Mucosa of stomach (tissue), 1 donor: ENCODE measurements around the gene G3BP1.
A peak's percentile ranks its signal among the peaks of the same experiment; 100 is the strongest.
"Not testable (repeated sequence)": the region's sequence is repeated elsewhere in the genome, so short reads cannot be mapped to it uniquely, and the experiment has no call there.

Experiments used
- H3K27me3 ChIP-seq: one replicate; pipeline ENCODE4 v1.7.0; 2013; ENCODE audit warnings: mild to moderate bottlenecking, low read length; ENCODE audit not compliant: control insufficient read depth, insufficient read depth
- H3K36me3 ChIP-seq: one replicate; pipeline ENCODE4 v1.7.0; 2013; ENCODE audit warnings: low read length; ENCODE audit not compliant: control insufficient read depth, insufficient read depth
- H3K4me1 ChIP-seq: one replicate; pipeline ENCODE4 v1.7.0; 2013; ENCODE audit warnings: mild to moderate bottlenecking, low read length; ENCODE audit not compliant: control insufficient read depth, insufficient read depth
- H3K4me3 ChIP-seq: one replicate; pipeline ENCODE4 v1.7.0; 2013; ENCODE audit warnings: low read length
- H3K9ac ChIP-seq: one replicate; pipeline ENCODE4 v1.7.0; 2013; ENCODE audit warnings: mild to moderate bottlenecking, low read length, moderate library complexity
- H3K9me3 ChIP-seq: one replicate; pipeline ENCODE4 v1.7.0; 2013; ENCODE audit warnings: mild to moderate bottlenecking, low read length, moderate library complexity; ENCODE audit not compliant: control insufficient read depth
- donor health status: Pancreatic carcinoma.

G3BP1 gene

DNA sequence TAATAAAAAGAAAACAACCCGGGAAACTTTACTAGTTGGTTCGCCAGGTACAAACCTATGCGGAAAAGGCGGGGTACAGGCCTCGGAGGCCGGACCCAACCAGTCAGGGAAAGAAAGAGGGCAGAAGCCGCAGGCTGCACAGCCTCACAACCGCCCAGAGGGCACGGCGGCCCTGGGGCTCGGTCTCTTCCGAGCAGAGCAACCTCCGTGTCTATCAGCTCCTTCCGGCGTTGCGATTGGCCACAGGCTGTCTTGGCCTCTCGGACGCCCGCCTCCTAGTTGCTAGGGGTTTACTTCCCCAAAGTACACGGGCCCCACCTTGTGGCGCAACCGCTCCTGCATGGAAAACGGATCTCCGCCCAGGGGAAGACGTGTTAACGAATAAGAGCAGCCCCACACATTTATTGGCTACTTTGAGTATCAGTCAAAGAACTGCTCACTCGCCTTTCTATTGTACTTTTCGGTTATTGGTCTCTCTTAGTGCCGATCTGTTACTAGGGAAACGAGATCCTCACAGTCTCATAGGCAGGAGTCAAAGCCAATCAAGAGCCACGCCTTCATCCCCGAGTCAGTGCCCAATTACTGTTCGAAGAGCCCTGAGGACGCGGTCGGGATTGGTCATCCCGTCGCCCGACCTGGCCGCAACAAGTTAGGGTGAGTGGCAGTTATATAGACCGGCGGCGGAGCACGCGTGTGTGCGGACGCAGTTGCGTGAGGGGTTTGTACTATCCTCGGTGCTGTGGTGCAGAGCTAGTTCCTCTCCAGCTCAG lies at the start of gene G3BP1:
Gene G3BP1, plus strand, starts transcription at position 696 of the 770 bp plus-strand sequence. CDS start 14,667 bp downstream, outside the sequence.
- H3K4me3 ChIP-seq = peak within 1 kb of the TSS; percentile 88
- no peaks in the 10 kb centered on the region for H3K27me3 ChIP-seq
- H3K9ac ChIP-seq = peak within 1 kb of the TSS; percentile 98
- H3K4me1 ChIP-seq = peaks cover 26% of the 10 kb centered on the region
- no peaks in the 10 kb centered on the region for H3K36me3 ChIP-seq
- no peaks in the 10 kb centered on the region for H3K9me3 ChIP-seq

DNA sequence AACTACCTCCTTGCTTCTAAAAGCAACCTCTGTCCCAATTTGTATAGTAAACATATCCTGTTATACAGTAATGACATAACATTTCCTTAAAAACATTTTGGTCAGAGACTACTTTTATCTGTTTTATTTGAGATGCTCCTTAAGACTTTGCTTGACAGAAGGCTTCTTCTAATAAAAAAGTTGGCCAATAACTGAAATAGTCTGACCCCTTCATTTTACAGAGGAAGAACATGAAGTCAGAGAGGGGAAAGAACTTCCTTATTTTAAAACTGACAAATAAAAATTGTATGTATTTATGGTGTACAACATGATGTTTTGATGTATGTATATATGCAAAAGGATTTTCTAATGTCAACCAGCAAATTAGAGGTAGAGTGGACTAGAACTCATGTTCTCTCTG lies 49.2 kb upstream of the G3BP1 start:
- Histone ChIP-seq H3K4me1 (no peaks in the 10 kb centered on the region), H3K9me3 (no peaks in the 10 kb centered on the region), H3K4me3 (no peak overlapping the region), H3K9ac (no peak overlapping the region), H3K36me3 (no peaks in the 10 kb centered on the region), H3K27me3 (no peaks in the 10 kb centered on the region)

DNA sequence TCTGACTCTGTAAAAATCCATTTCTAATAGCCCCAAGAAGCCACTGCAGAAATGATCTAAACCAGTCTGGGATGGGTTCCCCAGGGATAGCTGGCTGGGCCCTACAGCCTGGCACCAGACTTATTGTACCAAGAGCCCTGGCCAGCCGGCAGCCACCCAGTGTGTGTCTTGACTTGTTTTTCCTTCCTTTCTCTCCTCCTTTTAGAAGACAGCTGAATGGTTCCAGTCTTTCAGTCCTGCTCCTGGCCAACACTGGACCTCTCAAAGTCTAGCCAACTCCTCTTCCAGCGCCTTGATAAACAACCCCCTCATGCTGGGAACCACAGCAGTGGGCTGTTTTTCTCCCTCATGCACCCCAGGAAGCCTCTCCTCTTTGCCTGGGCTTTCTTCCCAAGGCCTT lies 47.4 kb upstream of the G3BP1 start:
- H3K9me3 ChIP-seq = no peaks in the 10 kb centered on the region

DNA sequence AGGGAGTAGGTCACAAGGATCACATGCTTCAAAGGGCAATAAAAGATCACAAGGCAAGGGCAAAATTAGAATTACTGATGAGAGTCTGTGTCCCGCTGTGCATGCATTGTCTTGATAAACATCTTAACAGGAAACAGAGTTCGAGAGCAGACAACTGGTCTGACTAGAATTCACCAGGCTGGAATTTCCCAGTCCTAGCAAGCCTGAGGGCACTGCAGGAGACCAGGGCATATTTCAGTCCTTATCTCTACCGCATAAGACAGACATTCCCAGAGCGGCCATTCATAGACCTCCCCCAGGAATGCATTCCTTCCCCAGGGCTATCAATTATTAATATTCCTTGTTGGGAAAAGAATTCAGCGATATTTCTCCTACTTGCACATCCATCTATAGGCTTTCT lies 42.2 kb upstream of the G3BP1 start:
- H3K36me3 ChIP-seq, H3K27me3 ChIP-seq, H3K9ac ChIP-seq, H3K4me1 ChIP-seq, H3K9me3 ChIP-seq, H3K4me3 ChIP-seq: not testable (repeated sequence)

More for the DNA sequence above, 47.4 kb upstream of the G3BP1 start:
- H3K27me3 ChIP-seq = no peaks in the 10 kb centered on the region
- H3K36me3 ChIP-seq = no peaks in the 10 kb centered on the region
- no peaks in the 10 kb centered on the region for H3K4me1 ChIP-seq
- no peak overlapping the region for H3K9ac ChIP-seq
- H3K4me3 ChIP-seq = no peak overlapping the region

DNA sequence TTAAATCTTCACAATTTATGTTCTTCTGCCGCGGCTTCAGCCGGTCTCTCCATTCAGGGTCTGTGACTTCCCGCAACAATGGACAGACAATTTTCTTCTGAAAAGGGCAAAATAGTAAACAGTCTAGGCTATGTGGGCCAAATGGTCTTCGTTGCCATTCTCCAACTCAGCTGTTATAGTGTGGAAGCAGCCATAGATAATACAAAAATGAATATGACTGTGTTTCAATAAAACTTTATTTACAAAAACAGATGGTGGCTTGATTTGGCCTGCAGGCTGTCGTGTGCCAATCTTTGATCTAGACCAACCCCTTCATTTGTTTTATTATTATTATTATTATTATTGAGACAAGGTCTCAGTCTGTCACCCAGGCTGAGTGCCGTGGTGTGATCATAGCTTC lies 41.4 kb upstream of the G3BP1 start:
- H3K9me3 ChIP-seq = no peaks in the 10 kb centered on the region
- H3K9ac ChIP-seq = no peak overlapping the region

DNA sequence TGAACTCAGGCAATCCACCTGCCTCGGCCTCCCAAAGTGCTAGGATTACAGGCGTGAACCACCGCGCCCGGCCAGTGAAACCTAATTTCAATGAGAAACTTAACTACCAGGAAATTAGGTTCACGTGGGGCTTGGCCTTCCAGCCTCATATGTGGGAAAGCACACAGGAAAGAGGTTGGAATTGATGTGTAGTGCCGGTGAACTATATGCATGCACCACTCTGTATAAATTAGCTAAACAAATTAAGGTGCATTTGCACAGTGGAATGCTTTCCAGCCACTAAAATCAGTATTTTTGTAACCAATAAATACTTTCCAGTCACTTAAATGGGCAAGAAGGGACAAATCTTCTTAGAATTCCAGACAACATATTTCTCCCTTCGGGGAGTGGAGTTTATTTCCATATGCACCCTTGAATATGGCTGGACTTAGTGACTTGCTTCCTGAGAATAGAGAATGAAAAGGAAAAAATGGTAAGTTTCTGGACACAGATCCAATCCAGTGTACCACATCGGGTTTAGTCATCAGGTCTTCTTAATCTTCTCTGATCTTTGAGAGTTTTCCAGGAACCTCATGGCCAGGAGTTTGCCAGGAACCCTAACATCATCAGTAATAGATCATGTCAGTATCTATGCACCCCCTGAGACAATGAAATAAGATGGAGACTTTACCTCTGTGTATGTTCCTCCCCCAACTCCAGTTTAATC lies 38.2 kb upstream of the G3BP1 start:
- Histone ChIP-seq H3K4me1 (no peaks in the 10 kb centered on the region), H3K9me3 (no peaks in the 10 kb centered on the region), H3K27me3 (no peaks in the 10 kb centered on the region), H3K9ac (no peak overlapping the region), H3K4me3 (no peak overlapping the region), H3K36me3 (no peaks in the 10 kb centered on the region)

More for the DNA sequence above, 41.4 kb upstream of the G3BP1 start:
- H3K4me3 ChIP-seq = no peak overlapping the region
- H3K27me3 ChIP-seq = no peaks in the 10 kb centered on the region
- H3K4me1 ChIP-seq = no peaks in the 10 kb centered on the region
- H3K36me3 ChIP-seq = no peaks in the 10 kb centered on the region

DNA sequence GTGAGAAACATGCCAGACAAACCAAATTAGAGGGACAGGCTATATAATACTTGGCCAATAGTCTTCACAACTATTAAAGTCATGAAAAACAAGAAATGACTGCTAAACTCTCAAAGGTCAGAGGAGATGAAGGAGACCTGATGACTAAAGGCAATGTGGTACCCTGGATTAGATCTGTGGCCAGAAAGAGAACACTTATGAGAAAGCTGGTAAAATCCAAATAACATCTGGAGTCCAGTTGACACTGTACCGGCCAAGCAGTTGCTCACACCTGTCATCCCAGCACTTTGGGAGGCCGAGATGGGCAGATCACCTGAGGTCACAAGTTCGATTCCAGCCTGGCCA lies 37.7 kb upstream of the G3BP1 start:
- H3K4me1 ChIP-seq = no peaks in the 10 kb centered on the region
- no peaks in the 10 kb centered on the region for H3K27me3 ChIP-seq
- no peaks in the 10 kb centered on the region for H3K36me3 ChIP-seq
- no peak overlapping the region for H3K9ac ChIP-seq
- no peak overlapping the region for H3K4me3 ChIP-seq
- no peaks in the 10 kb centered on the region for H3K9me3 ChIP-seq

DNA sequence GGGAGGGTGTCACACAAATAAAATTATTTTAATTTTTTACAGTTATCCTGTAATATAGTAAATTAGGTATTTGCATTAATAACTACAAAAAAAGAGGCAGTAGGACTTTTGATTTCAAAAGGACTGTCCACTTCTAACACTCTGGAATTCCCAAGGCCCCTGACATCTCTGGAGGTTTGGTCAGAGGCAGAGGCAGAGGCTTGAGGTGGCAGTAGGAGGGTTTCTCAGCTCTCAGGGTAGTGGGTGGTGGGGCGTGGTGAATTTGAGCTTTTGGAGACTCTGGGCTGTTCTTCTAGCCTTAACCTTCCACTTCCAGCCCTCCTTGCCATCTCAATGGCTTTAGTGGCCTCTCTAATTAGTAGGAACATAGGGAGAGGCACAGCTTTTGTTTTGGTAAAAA lies 36.1 kb upstream of the G3BP1 start:
- Histone ChIP-seq H3K9me3 (no peaks in the 10 kb centered on the region), H3K4me1 (peaks cover 9% of the 10 kb centered on the region), H3K27me3 (no peaks in the 10 kb centered on the region)

DNA sequence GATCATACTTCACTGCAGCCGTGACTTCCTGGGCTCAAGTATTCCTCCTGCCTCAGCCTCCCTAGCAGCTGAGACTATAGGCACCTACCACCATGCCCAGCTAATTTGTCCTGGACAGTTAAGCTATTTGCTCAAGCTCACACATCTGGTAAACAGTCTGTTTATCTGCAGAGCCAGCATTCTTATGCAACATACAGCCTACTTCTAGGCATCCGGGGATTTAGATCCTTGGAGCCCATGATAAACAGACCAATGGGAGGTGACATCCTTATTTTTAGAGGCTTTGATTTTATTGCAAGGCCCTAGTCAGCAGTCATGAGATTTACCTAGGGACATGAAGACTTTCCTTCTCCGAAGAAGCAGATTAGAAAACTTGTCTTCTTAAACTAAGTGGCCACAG lies 34.3 kb upstream of the G3BP1 start:
- H3K4me3 ChIP-seq = no peak overlapping the region

More for the DNA sequence above, 36.1 kb upstream of the G3BP1 start:
- Histone ChIP-seq H3K36me3 (no peaks in the 10 kb centered on the region), H3K4me3 (no peak overlapping the region), H3K9ac (no peak overlapping the region)

DNA sequence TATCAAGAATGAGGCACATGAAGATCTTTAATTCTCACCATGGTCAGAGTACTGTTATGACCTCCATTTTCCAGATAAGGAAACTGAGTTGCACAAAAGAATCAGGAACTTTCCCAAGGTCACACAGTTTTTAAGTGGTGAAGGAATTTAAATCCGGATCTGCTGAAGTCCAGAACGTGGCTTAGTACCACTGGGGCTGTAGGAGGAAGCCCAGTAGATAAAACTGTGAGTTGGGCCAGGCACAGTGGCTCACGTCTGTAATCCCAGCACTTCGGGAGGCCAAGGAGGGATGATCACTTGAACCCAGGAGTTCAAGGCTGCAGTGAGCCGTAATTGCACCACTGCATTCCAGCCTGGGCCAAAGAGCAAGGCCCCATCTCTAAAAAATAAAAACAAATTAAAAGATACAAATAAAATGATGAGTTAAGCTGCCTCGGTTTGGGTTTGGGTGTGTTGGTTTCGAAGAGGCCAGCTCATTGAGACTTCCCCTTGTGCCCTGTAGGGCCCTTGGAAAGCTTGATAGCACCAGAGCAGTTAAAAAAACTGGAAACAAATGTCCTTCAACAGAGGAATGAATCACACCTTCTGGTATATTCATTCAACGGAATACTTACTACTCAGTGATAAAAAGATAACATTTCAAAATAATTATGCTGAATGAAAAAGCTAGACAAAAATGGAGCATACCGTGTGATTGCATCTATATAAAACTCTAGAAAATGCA lies 33.5 kb upstream of the G3BP1 start:
- Histone ChIP-seq H3K4me3 (no peak overlapping the region), H3K9ac (no peak overlapping the region), H3K4me1 (peaks cover 14% of the 10 kb centered on the region), H3K36me3 (no peaks in the 10 kb centered on the region), H3K27me3 (no peaks in the 10 kb centered on the region), H3K9me3 (no peaks in the 10 kb centered on the region)

More for the DNA sequence above, 34.3 kb upstream of the G3BP1 start:
- no peaks in the 10 kb centered on the region for H3K9me3 ChIP-seq
- no peaks in the 10 kb centered on the region for H3K27me3 ChIP-seq
- H3K4me1 ChIP-seq = peaks cover 14% of the 10 kb centered on the region
- H3K9ac ChIP-seq = no peak overlapping the region
- H3K36me3 ChIP-seq = no peaks in the 10 kb centered on the region

DNA sequence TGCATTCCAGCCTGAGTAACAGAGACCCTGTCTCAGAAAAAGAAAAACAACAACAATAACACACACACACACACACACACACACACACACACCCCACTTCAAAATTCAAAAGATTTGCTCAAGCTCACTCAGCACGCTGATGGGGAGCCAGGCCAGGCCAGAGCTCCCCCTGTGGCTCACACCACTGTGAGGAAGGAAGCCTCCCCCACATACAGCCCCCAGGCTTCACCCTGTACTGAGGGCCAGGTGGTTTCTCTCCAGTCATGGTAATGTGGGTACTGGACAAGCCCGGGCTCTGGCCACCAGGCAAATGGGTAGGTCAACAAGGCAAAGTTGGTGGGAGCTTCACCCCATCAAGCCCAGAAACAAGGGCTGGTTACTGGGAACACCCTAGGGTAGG lies 32.4 kb upstream of the G3BP1 start:
- no peak overlapping the region for H3K4me3 ChIP-seq
- H3K27me3 ChIP-seq = no peaks in the 10 kb centered on the region
- no peaks in the 10 kb centered on the region for H3K9me3 ChIP-seq
- H3K36me3 ChIP-seq = no peaks in the 10 kb centered on the region
- peaks cover 14% of the 10 kb centered on the region for H3K4me1 ChIP-seq
- H3K9ac ChIP-seq = no peak overlapping the region

DNA sequence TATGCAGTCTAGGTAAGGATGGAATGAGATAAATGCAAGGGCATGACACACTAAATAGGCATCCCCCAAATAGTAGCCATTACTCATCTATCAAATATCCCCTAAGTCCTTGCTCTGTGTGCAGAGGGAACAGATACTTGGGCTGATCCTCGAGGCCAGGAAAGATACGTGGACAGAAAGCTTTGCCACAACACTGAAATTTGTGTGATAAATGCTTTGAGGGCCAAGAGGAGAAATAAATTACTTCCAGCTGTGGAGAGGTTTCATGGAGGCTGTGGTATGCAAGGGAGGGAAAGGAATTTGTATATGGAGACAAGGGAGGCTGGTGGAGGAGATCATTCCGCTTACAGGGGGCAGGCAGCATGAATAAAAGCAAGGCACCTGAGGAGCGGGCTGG lies 31.8 kb upstream of the G3BP1 start:
- H3K36me3 ChIP-seq = no peaks in the 10 kb centered on the region
- no peak overlapping the region for H3K4me3 ChIP-seq
- no peaks in the 10 kb centered on the region for H3K27me3 ChIP-seq
- H3K4me1 ChIP-seq = peaks cover 14% of the 10 kb centered on the region
- no peaks in the 10 kb centered on the region for H3K9me3 ChIP-seq
- no peak overlapping the region for H3K9ac ChIP-seq
